Upper lobe of right lung (tissue), 1 donor: Measurements from ENCODE around the gene C2orf42. TPM values are rescaled to one million over a fixed set of nuclear protein-coding genes. Genes with fewer than 3 reads are reported as not detected.
A peak's percentile ranks its signal among the peaks of the same experiment; 100 is the strongest.

ENCODE experiments used
- ATAC-seq: fragments of 200-7000 bp; cut with Tn5 transposase; one replicate; pipeline ENCODE4 v1.9.1; 2020; ENCODE audit warnings: mild to moderate bottlenecking, moderate library complexity
- DNase-seq: peaks from one replicate; pipeline ENCODE4 v3.0.0-alpha.2; 2020
- H3K27ac ChIP-seq: fragments of 200-600 bp; one replicate; pipeline ENCODE4 v1.8.0; 2022
- H3K27me3 ChIP-seq: fragments of 200-600 bp; one replicate; pipeline ENCODE4 v1.8.0; 2022; ENCODE audit warnings: mild to moderate bottlenecking
- H3K36me3 ChIP-seq: fragments of 200-600 bp; one replicate; pipeline ENCODE4 v1.8.0; 2022
- H3K4me1 ChIP-seq: fragments of 200-600 bp; one replicate; pipeline ENCODE4 v1.8.0; 2022
- H3K4me3 ChIP-seq: fragments of 200-600 bp; one replicate; pipeline ENCODE4 v1.8.0; 2022; ENCODE audit warnings: mild to moderate bottlenecking
- H3K9me3 ChIP-seq: fragments of 200-600 bp; one replicate; pipeline ENCODE4 v1.8.0; 2022
- CTCF ChIP-seq: fragments of 200-600 bp; IDR thresholded peaks from one replicate; pipeline ENCODE4 v1.8.0; 2022; ENCODE audit warnings: antibody characterized with exemption
- intact Hi-C: fragments of 100-400 bp; cut with DNase I; formaldehyde crosslinking; loops from one replicate; pipeline ENCODE4 v1.11.0; 2022
- total RNA-seq: library from RNA; stranded (reverse); fragmentation: NEBNext Ultra II Directional; extraction: Animal tissue kit (Norgen Biotek cat#: 25700); gene quantifications from one replicate; pipeline ENCODE4 v1.2.1, GENCODE V29; 2021
- donor health status: DM: no; HTN: yes; CAD: no; lungs with severe emphysema.

Gene C2orf42
- total RNA-seq, 1 donor from 2014 or later, result 9.6 TPM

GRCh38 chr2:70124983-70125480 lies 65.8 kb downstream of the C2orf42 start:
- TF ChIP-seq CTCF, result no peak
- Histone ChIP-seq H3K27ac (peak overlapping the region; percentile 100), H3K4me3 (peak overlapping the region; percentile 66), H3K4me1 (peaks cover 31% of the 10 kb centered on the region), H3K27me3 (no peaks in the 10 kb centered on the region), H3K36me3 (no peaks in the 10 kb centered on the region), H3K9me3 (no peaks in the 10 kb centered on the region)
- peak; percentile 74 for ATAC-seq
- intact Hi-C loops, result no loop called here
- DNase-seq, result peak; percentile 88

- TF ChIP-seq CTCF, result no peak
- Histone ChIP-seq H3K27ac (peak overlapping the region; percentile 100), H3K4me3 (peak overlapping the region; percentile 66), H3K27me3 (no peaks in the 10 kb centered on the region), H3K9me3 (no peaks in the 10 kb centered on the region), H3K36me3 (no peaks in the 10 kb centered on the region), H3K4me1 (peaks cover 31% of the 10 kb centered on the region)
- no peak for DNase-seq
- ATAC-seq, result no peak
- intact Hi-C loops, result no loop called here
Observed at GRCh38 chr2:70123829-70124116, 67.0 kb downstream of the C2orf42 start.

DNA sequence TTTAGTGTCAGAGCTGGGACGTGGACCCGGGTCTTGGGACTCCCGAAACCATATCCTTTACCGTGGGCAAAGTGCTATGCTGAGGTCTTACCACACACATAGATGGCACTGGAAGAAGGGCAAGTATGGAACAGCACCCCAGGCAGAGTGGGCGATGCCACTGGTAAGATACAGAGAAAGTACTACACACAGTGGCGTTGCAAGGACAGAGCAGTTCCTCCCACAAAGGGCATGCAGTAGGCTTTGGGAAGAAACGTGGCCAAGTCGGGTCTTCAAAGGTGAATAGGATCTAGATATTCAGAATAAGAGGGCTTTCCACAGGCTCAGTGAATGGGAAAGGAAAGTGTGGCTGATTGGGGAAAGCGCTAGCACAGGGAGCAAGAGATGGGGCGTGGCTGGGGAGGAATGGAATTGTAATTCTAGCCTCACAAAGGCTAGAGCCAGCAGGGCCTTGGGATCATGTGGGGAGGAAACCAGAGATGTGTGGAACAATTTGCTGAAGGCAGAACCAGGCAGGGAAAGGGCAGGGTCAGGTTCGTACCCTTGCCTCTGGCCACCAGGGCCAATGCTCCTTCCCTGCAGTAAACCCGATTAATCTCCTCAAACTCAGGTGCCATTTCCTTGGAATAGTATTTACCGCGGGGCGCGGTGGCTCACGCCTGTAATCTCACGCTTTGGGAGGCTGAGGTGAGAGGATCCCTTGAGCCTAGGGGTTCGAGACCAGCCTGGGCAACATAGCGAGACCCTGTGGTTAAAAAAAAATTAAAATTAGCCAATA lies 67.6 kb downstream of the C2orf42 start:
- intact Hi-C loops, result no loop called here
- Histone ChIP-seq H3K4me1 (peaks cover 31% of the 10 kb centered on the region), H3K4me3 (peak overlapping the region; percentile 66), H3K9me3 (no peaks in the 10 kb centered on the region), H3K27me3 (no peaks in the 10 kb centered on the region), H3K27ac (peak overlapping the region; percentile 100), H3K36me3 (no peaks in the 10 kb centered on the region)
- TF ChIP-seq CTCF, result no peak
- ATAC-seq, result peak; percentile 23
- no peak for DNase-seq

DNA sequence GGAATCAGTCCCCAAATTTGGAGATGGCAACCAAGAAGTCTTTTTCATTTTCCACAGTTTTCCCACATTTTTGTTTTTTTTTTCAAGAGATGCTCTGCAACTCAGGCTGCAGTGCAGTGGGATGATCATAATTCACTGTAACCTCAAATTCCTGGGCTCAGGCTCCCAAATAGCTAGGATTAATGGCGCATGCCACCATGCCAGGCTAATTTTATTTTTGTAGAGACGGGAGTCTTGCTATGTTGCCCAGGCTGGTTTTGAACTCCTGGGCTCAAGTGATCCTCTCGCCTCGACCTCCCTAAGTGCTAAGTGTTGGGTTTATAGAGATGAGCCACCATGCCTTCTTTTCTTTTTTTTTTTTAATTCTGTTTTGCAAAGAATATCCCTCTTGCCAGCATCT lies 68.3 kb downstream of the C2orf42 start:
- no peak for DNase-seq
- H3K36me3 ChIP-seq, result no peaks in the 10 kb centered on the region
- intact Hi-C loops, result no loop called here

GRCh38 chr2:70121627-70122372 lies 69.0 kb downstream of the C2orf42 start:
- ATAC-seq (no peak), DNase-seq (no peak)
- Histone ChIP-seq H3K4me3 (no peak overlapping the region), H3K27me3 (no peaks in the 10 kb centered on the region), H3K9me3 (no peaks in the 10 kb centered on the region), H3K36me3 (no peaks in the 10 kb centered on the region), H3K27ac (peak overlapping the region; percentile 52), H3K4me1 (peaks cover 21% of the 10 kb centered on the region)
- TF ChIP-seq CTCF, result no peak
- intact Hi-C loops, result no loop called here

More for the DNA sequence above, 68.3 kb downstream of the C2orf42 start:
- Histone ChIP-seq H3K9me3 (no peaks in the 10 kb centered on the region), H3K27ac (no peak overlapping the region), H3K4me3 (no peak overlapping the region), H3K27me3 (no peaks in the 10 kb centered on the region), H3K4me1 (peaks cover 28% of the 10 kb centered on the region)
- no peak for ATAC-seq
- TF ChIP-seq CTCF, result no peak
